Hematopoietic multipotent progenitor cell treated with erythropoietin and hydrocortisone succinate and interleukin-3 and kit ligand, for 4 days (in vitro differentiated cells): ENCODE measurements around the gene ASTN2.

ENCODE experiments used
- DNase-seq: peaks from one replicate; pipeline ENCODE4 v3.0.0-alpha.2; 2015

The ASTN2 gene

DNA sequence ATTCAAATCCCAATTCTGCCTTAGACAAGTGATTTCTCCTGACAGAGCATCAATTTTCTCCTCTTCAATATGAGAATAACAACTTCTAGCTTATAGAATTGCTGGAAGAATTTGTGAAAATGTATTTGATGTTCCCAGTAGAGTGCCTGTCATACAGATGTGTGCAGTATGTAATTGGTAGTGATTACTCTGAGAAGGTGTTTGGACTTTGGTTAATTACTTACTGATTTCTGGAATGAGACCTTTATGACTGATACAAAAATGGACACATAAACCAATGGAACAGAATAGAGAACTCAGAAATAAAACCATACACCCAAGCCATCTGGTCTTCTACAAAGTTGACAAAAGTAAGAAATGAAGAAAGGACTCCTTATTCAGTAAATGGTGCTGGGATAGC lies 829.7 kb downstream of the ASTN2 start:
- DNase-seq = no peak

- DNase-seq = no peak
These were observed 834.0 kb downstream of the ASTN2 start for GRCh38 chr9:116580853-116581252.

DNA sequence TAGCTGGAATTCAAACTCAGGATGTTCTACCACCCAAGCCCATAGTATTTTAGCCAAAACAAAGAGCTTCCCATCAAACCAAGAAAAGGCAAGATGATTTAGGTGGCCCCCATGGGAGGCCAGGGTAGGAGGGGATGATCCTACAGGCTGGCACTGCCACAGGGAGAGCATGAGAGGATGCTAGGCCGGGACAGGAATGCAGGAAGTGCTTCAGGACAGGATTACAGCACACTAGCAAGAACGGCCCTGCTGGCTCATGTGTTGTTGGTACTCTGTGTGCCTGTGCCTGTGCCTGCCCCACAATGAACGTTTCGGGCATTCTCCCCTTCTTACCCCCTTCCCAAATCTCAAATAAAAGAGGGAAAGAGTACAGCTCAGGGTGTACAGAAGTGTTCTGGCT lies 838.5 kb downstream of the ASTN2 start:
- DNase-seq = no peak

DNA sequence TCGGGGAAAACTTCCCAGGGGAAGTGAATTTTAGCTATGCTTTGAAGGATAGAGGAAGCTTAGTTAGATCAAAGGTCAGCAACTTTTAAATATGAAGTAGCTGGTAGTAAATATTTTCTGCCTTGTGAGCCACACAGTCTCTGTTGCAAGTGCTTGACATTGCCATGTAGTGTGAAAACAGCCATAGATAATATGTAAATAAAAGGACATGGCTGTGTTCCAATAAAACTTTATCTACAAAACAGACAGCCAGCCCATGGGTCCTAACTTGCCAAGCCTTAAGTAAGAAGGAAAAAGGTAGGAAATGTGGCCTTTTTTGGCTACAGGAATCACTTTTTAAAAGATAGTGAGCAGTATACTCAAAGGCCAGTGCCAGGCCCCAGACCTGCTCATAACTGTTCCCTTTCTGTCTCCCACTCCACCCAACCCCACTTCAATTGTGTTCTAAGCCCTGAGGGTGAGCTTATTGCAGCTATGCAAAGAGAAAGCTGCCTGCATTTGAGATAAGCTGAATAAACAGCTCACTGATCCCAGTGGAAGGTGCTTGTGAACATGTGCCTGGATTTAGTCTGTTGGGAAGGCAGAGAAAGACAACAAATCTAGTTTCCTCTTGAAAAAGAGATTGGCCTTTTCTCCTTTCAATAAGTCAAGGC lies 840.7 kb downstream of the ASTN2 start:
- peak; percentile 16 for DNase-seq

- DNase-seq = peak; percentile 81
These were observed 842.6 kb downstream of the ASTN2 start for GRCh38 chr9:116572095-116572748.

- DNase-seq = no peak
These were observed 845.7 kb downstream of the ASTN2 start for GRCh38 chr9:116569111-116569510.

- peak; percentile 37 for DNase-seq
These were observed 848.0 kb downstream of the ASTN2 start for GRCh38 chr9:116566677-116567488.

DNA sequence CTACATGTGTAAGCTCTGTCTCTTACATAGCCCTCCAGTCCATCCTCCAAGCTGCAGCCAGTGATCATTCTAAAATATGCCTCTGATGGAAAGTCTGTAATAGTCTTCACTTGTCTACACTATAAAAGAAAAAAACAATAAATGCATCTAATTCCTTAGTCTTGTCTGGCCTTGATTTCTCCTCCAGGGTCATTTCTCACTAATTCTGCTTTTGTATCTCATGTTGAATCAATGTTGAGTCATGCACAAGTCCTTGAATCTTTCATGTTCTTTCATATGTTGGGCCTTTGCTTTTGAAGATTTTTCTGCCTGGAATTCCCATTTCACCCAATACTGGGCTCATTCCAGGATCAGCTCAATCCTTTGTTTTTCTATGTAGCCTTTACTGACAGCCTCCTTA lies 848.9 kb downstream of the ASTN2 start:
- DNase-seq = no peak

DNA sequence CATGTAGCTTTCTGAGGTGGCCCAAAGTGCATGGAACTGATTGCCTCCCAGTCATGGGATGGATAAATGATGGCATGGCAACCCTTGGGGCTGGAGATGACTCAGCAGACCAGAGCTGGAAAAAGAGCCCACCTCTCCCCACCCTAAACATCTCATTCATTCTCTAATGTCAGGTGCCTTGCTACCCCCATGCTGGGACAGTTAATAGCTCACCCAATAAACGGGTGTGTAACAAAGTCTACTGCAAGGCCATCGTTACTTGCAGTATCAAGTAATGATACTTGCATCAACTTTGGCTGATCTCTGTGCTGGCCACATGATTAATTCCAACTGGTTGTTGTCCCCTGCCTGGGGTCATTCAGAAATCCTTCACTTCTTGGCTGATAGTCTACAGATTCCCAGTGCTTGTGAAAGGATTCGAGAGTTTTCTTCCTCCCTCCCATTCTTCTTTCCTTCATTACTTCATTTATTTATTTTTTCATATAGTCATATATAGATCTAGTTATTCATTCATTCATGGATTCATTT lies 850.5 kb downstream of the ASTN2 start:
- no peak for DNase-seq

- DNase-seq = no peak
These were observed 855.9 kb downstream of the ASTN2 start for GRCh38 chr9:116558818-116559540.

GRCh38 chr9:116558035-116558434 lies 856.8 kb downstream of the ASTN2 start:
- DNase-seq = no peak

DNA sequence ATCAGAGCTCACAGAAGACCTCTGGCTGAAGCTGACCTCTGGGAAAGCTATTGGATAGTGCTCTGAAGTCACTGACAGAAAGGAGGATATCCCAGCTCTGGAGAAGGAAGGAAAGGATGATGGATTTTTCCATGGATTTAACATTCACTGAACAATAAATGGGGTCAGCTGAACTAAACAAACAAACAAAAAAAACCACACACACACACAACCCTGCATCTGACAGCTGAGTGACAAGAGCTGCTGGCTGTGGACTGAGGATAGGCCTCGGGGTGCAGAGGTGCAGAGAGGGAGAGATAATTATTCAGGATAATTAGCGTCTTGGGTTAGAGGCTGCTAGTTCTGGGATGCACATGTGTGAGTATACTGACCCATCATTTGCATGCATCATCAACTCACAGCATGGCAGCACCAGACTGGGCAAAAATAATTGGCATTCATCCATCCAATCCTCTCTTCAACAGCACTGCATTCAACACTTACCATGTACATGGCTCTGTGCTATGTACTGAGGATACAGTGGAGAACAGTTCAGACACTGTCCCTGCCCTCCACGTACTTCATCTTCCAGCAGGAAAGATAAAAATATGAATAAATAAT lies 859.2 kb downstream of the ASTN2 start:
- DNase-seq = no peak

GRCh38 chr9:116555119-116555518 lies 859.7 kb downstream of the ASTN2 start:
- DNase-seq = no peak

DNA sequence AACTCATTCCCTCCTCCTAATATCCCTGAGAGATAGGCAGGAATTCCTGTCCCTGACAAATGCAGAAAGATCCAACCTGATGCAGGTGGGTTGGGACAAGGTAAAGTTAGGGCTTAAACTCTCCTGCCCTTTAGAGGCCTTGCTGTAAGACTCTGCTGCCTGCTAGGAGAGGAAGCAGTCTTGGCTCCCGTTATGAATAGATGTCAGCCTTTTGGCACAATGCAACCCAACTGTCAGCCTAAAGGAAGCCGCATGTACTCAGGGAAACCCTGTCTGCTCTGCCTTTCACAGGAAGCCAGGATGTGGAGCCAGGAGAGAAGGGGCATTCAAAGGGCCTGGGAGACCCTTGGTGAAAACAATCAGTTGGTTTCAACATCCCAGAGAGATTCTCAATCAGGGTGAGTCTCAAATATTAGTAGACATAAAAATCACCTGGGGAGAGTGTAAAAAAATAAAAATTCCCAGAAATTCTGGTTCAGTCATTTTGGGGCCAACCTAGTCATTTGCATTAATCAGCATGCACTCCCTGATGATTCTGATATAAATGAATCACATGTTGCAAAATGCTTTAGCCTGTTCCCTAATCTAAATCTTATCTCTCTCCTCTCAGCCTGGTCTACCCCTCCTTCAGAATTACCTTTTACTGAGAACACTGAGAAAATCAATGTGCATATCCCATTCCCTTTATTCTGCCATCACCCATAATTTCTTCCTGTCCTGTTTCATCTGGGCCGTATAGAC lies 864.0 kb downstream of the ASTN2 start:
- no peak for DNase-seq

DNA sequence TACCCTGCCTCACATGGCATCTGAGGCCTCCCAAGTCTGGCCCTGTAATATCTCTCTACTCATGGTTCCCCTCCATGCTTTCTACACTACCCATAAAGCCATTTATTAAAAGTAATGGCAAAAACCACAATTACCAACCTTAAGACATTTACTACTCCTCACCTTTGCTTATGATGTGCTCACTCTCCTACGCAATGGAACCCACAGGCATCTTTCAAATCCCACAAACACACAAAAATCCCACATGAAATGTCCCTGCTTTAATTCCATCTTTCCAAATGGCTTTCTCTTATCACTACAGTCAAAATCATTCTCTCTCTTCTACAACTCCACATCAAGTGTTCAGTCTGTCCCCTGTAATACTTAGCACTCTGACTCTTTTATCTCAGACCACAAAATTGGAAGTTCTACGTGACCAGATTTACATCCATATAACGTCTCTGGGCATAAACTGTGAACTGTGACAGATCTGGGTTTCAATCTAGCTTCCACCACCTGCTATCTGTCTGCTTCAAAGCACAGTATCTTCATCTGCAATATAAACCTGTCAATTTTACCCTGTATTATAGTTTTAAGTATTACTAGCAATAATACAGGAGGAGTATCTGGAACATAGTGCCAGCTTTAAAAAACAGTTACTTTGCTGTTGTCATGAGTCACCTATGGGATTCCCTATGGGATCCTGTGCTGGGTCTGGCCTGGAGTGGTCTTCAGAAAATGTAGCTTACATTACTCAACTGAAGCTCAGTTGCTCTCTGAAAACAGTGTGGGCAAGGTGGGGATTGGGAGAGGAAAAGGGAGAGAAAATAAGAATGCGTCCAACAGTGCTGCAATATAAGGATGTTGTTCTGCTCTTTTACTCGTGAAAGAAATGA lies 864.8 kb downstream of the ASTN2 start:
- DNase-seq = no peak

- DNase-seq = peak; percentile 46
These were observed 865.7 kb downstream of the ASTN2 start for GRCh38 chr9:116549061-116549664.

DNA sequence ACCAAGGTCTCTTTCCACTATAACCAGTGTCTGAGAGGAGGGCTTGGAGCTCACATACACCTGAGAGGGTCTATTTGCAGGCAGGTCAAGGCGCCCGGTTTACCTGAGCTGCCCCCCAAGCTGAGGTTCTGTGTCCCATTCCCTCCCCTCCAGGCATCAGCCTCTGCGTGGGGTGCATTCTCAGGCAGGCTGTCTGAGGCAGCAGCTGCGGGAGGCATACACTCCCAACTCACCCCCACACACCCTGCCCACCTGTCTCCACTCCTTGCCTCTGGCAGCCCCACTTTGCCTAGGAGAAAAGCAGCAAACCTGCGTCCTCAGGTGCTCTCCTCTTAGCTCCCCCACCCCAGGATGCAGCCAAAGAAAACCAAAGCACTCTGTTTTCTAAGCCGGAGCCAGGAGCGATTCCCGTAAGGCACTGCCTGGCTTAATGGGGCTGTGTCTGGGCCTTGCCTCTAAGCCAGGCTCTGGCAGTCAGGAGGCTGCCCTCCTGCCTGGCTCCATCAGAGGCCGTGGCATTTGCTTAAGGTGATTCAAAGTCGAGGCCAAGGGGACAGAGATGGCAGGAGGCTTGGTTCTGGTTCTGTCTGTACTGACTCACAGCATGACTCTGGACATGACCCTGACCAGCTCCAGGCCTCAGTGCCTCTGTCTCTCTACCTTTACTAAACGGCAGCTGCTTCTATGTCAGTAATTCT lies 867.0 kb downstream of the ASTN2 start:
- no peak for DNase-seq

GRCh38 chr9:116546711-116547581 lies 867.9 kb downstream of the ASTN2 start:
- no peak for DNase-seq

GRCh38 chr9:116544896-116545295 lies 870.0 kb downstream of the ASTN2 start:
- DNase-seq = no peak
